Epithelial cell of esophagus (primary cell): ENCODE measurements around the gene DPM3.

ENCODE experiments used
- DNase-seq: peaks from one replicate; pipeline ENCODE4 v3.0.0; 2010; ENCODE audit warnings: low read depth
- H3K4me3 ChIP-seq: 2 replicates; pipeline ENCODE4 v1.5.1; 2011; ENCODE audit warnings: mild to moderate bottlenecking, low read length, control low read depth
- CTCF ChIP-seq: IDR thresholded peaks from 2 replicates; pipeline ENCODE4 v1.5.1; 2011; ENCODE audit warnings: low read depth, mild to moderate bottlenecking, low read length, control low read depth, inconsistent platforms; ENCODE audit not compliant: insufficient read depth; ENCODE audit errors: missing control alignments

Gene DPM3

GRCh38 chr1:155133799-155134281 lies 6.5 kb downstream of the DPM3 start:
- DNase-seq: no peak
- H3K4me3 ChIP-seq: no peak overlapping the region
- TF ChIP-seq CTCF: no peak

GRCh38 chr1:155131856-155132255 lies 8.5 kb downstream of the DPM3 start:
- no peak for DNase-seq
- TF ChIP-seq CTCF: no peak

GRCh38 chr1:155131285-155131684 lies 9.0 kb downstream of the DPM3 start:
- H3K4me3 ChIP-seq: peak overlapping the region; percentile 96
- TF ChIP-seq CTCF: no peak
- DNase-seq: no peak

More at GRCh38 chr1:155131856-155132255, 8.5 kb downstream of the DPM3 start:
- H3K4me3 ChIP-seq: no peak overlapping the region

GRCh38 chr1:155130272-155131006 lies 9.9 kb downstream of the DPM3 start:
- no peak for DNase-seq
- no peak for TF ChIP-seq CTCF
- H3K4me3 ChIP-seq: peak overlapping the region; percentile 96

- no peak for TF ChIP-seq CTCF
- H3K4me3 ChIP-seq: peak overlapping the region; percentile 96
- DNase-seq: peak; percentile 52
Observed at GRCh38 chr1:155128755-155129473, 11.4 kb downstream of the DPM3 start.

- no peak for TF ChIP-seq CTCF
- peak; percentile 46 for DNase-seq
- peak overlapping the region; percentile 96 for H3K4me3 ChIP-seq
Observed at GRCh38 chr1:155127967-155128754, 12.2 kb downstream of the DPM3 start.
